H1 (cell line): ENCODE data around the gene NLK. TPM values are rescaled to one million over a fixed set of nuclear protein-coding genes. Genes with fewer than 3 reads are reported as not detected.

Experiments used
- CTCF ChIA-PET: fragments of 300-600 bp; sonication (Branson Sonifier 250); formaldehyde crosslinking; loops from one replicate; lab custom pipeline; 2021; ENCODE audit not compliant: partially characterized antibody; lab: Charles Lee
- POLR2A ChIA-PET: fragments of 300-600 bp; sonication (Branson Sonifier 250); formaldehyde crosslinking; loops from one replicate; lab custom pipeline; 2021; ENCODE audit warnings: inconsistent platforms; ENCODE audit not compliant: partially characterized antibody; lab: Charles Lee
- DNase-seq, 2 experiments: peaks; one replicate each; pipeline versions ENCODE4 v3.0.0 to v3.0.0-alpha.2; 2010 to 2022; ENCODE audit warnings: low spot score in 2 of 2, low read depth in 1 of 2, mixed read lengths in 1 of 2
- FAIRE-seq: peaks from 2 replicates; lab custom pipeline; 2011; peaks lifted over from hg19 to GRCh38; lab: Jason Lieb, UNC
- H2AFZ ChIP-seq: 2 replicates; pipeline ENCODE4 v1.8.1; 2012; ENCODE audit warnings: low read length, inconsistent platforms
- H2AK5ac ChIP-seq: 2 replicates; pipeline ENCODE4 v1.6.1; 2013; ENCODE audit warnings: low read depth, low read length
- H2BK120ac ChIP-seq: replicated peaks from 2 replicates; pipeline ENCODE3; 2013; ENCODE audit warnings: low read depth, low read length, inconsistent platforms
- H2BK12ac ChIP-seq: 2 replicates; pipeline ENCODE4 v1.6.1; 2013; ENCODE audit warnings: low read depth, low read length
- H2BK15ac ChIP-seq: 2 replicates; pipeline ENCODE4 v1.6.1; 2013; ENCODE audit warnings: low read length
- H2BK20ac ChIP-seq: 2 replicates; pipeline ENCODE4 v1.6.1; 2013; ENCODE audit warnings: low read length
- H2BK5ac ChIP-seq: 2 replicates; pipeline ENCODE4 v1.6.1; 2013; ENCODE audit warnings: low read depth, low read length
- H3K14ac ChIP-seq: 2 replicates; pipeline ENCODE4 v1.6.1; 2013; ENCODE audit warnings: inconsistent platforms; ENCODE audit not compliant: insufficient read length
- H3K18ac ChIP-seq: 2 replicates; pipeline ENCODE4 v1.6.1; 2013; ENCODE audit warnings: low read length; ENCODE audit errors: extremely low read depth
- H3K23ac ChIP-seq: 2 replicates; pipeline ENCODE4 v1.6.1; 2013; ENCODE audit warnings: inconsistent platforms; ENCODE audit not compliant: insufficient read length
- H3K23me2 ChIP-seq: 2 replicates; pipeline ENCODE4 v1.6.1; 2013; ENCODE audit warnings: low read depth, low read length
- H3K27ac ChIP-seq: 2 replicates; pipeline ENCODE4 v1.6.1; 2011; ENCODE audit warnings: low read depth, low read length, inconsistent platforms
- H3K27me3 ChIP-seq, 4 experiments: replicated peaks in 1 of 4; 1 replicate in 1 of 4; 2 replicates in 3 of 4; pipeline versions ENCODE4 v1.6.1 to v1.8.1; 2011 to 2013; ENCODE audit warnings: low read length in 3 of 4, mild to moderate bottlenecking in 3 of 4, inconsistent platforms in 2 of 4, mixed read lengths in 2 of 4, moderate library complexity in 1 of 4; ENCODE audit not compliant: control insufficient read depth in 3 of 4, insufficient read depth in 3 of 4; ENCODE audit errors: extremely low read depth in 1 of 4
- H3K36me3 ChIP-seq, 4 experiments: 2 replicates each; pipeline versions ENCODE4 v1.6.1 to v1.8.1; 2011 to 2013; ENCODE audit warnings: mild to moderate bottlenecking in 4 of 4, low read length in 3 of 4, moderate library complexity in 2 of 4, control low read depth in 1 of 4, inconsistent platforms in 1 of 4; ENCODE audit not compliant: insufficient read depth in 4 of 4, control insufficient read depth in 2 of 4
- H3K4ac ChIP-seq: replicated peaks from 2 replicates; pipeline ENCODE3; 2013; ENCODE audit warnings: low read length, low read depth, mixed read lengths, inconsistent platforms; ENCODE audit not compliant: insufficient read length
- H3K4me1 ChIP-seq, 4 experiments: replicated peaks in 1 of 4; 1 replicate in 1 of 4; 2 replicates in 3 of 4; pipeline versions ENCODE4 v1.6.1 to v1.8.1; 2011 to 2013; ENCODE audit warnings: low read length in 3 of 4, inconsistent platforms in 2 of 4, mixed read lengths in 1 of 4; ENCODE audit not compliant: insufficient read depth in 4 of 4, control insufficient read depth in 3 of 4
- H3K4me2 ChIP-seq, 2 experiments: 2 replicates each; pipeline versions ENCODE4 v1.6.1 to v1.8.1; 2011 to 2013; ENCODE audit warnings: low read depth in 2 of 2, low read length in 2 of 2, control low read depth in 1 of 2, inconsistent platforms in 1 of 2, mild to moderate bottlenecking in 1 of 2; ENCODE audit not compliant: insufficient read depth in 1 of 2
- H3K4me3 ChIP-seq, 4 experiments: fragments of 200-600, 300-600 bp in 1 of 4; sonication (generic), shearing (Covaris generic), sonication (Bioruptor Twin) in 1 of 4; 2 replicates each; pipeline versions ENCODE4 v1.5.1 to v1.8.1; 2011 to 2016; ENCODE audit warnings: low read length in 4 of 4, low read depth in 3 of 4, control low read depth in 2 of 4, inconsistent platforms in 2 of 4, mild to moderate bottlenecking in 2 of 4, mixed read lengths in 1 of 4, moderate library complexity in 1 of 4; ENCODE audit not compliant: insufficient read depth in 2 of 4; ENCODE audit errors: extremely low read depth in 1 of 4
- H3K56ac ChIP-seq: replicated peaks from 2 replicates; pipeline ENCODE3; 2013; ENCODE audit warnings: low read depth, mild to moderate bottlenecking, mixed read lengths, low read length, inconsistent platforms; ENCODE audit not compliant: insufficient read length
- H3K79me1 ChIP-seq: 2 replicates; pipeline ENCODE4 v1.6.1; 2013; ENCODE audit warnings: low read depth, low read length, control low read depth
- H3K79me2 ChIP-seq, 2 experiments: 2 replicates each; pipeline versions ENCODE4 v1.6.1 to v1.8.1; 2012 to 2013; ENCODE audit warnings: low read length in 2 of 2, mild to moderate bottlenecking in 2 of 2, inconsistent platforms in 1 of 2; ENCODE audit not compliant: insufficient read depth in 2 of 2, control insufficient read depth in 1 of 2
- H3K9ac ChIP-seq, 4 experiments: replicated peaks in 1 of 4; 1 replicate in 1 of 4; 2 replicates in 3 of 4; pipeline versions ENCODE4 v1.6.1 to v1.8.1; 2011 to 2013; ENCODE audit warnings: low read depth in 3 of 4, low read length in 3 of 4, control low read depth in 2 of 4, mild to moderate bottlenecking in 2 of 4, moderate library complexity in 2 of 4, inconsistent platforms in 1 of 4; ENCODE audit errors: extremely low read depth in 1 of 4
- H3K9me3 ChIP-seq, 2 experiments: 2 replicates each; pipeline versions ENCODE4 v1.6.1 to v1.8.1; 2012 to 2013; ENCODE audit warnings: mild to moderate bottlenecking in 2 of 2, moderate library complexity in 2 of 2, control low read depth in 1 of 2, inconsistent platforms in 1 of 2, low read depth in 1 of 2, low read length in 1 of 2, mixed read lengths in 1 of 2; ENCODE audit not compliant: insufficient read depth in 2 of 2
- H4K20me1 ChIP-seq, 2 experiments: replicated peaks in 1 of 2; 2 replicates each; pipeline versions ENCODE3 to v1.8.1; 2011 to 2013; ENCODE audit warnings: inconsistent platforms in 2 of 2, low read length in 2 of 2, mild to moderate bottlenecking in 1 of 2; ENCODE audit not compliant: insufficient read depth in 2 of 2, control insufficient read depth in 1 of 2
- H4K5ac ChIP-seq: 2 replicates; pipeline ENCODE4 v1.6.1; 2013; ENCODE audit warnings: low read length, low read depth, mixed read lengths, inconsistent platforms; ENCODE audit not compliant: insufficient read length
- H4K8ac ChIP-seq: 2 replicates; pipeline ENCODE4 v1.8.0; 2013; ENCODE audit warnings: mild to moderate bottlenecking, moderate library complexity, low read length, inconsistent platforms; ENCODE audit not compliant: insufficient read depth; ENCODE audit errors: extremely low read depth
- H4K91ac ChIP-seq: replicated peaks from 2 replicates; pipeline ENCODE3; 2013; ENCODE audit warnings: low read length, mixed read lengths, inconsistent platforms; ENCODE audit not compliant: insufficient read length
- GABPA ChIP-seq: IDR thresholded peaks from 2 replicates; pipeline ENCODE4 v1.6.1; 2011; ENCODE audit warnings: mild to moderate bottlenecking, low read length, moderate library complexity, borderline replicate concordance; ENCODE audit not compliant: insufficient read depth
- WGBS, 2 experiments: shearing (Covaris generic) in 1 of 2; methylation state at CpG; one replicate each; pipeline versions ENCODE4 v1.1.6 to v1.1.7; 2013 to 2015; ENCODE audit warnings: low lambda C conversion rate in 2 of 2, mixed read lengths in 2 of 2, inconsistent platforms in 1 of 2, low coverage in 1 of 2, missing lambda C conversion rate in 1 of 2; ENCODE audit not compliant: insufficient replicate concordance in 2 of 2, insufficient coverage in 1 of 2, insufficient read length in 1 of 2; ENCODE audit errors: extremely low coverage in 1 of 2, missing lambda C conversion rate in 1 of 2; 5-methylcytosine and 5-hydroxymethylcytosine counted together
- polyA plus RNA-seq, 7 experiments: library from polyadenylated mRNA; depleted of rRNA in 3 of 7; stranded (reverse) in 5 of 7; unstranded in 2 of 7; fragments of >200 nt in 5 of 7; fragments of 200-250 nt in 2 of 7; gene quantifications; 1 replicate in 5 of 7; 2 replicates in 1 of 7; 4 replicates in 1 of 7; pipeline versions ENCODE4 v1.2.1 to v1.2.3, GENCODE V29; 2011 to 2013; ENCODE audit warnings: missing spikeins in 2 of 7, mixed read lengths in 2 of 7
- total RNA-seq: library from RNA; stranded (reverse); fragmentation: NEBNext Ultra II Directional; extraction: Animal tissue kit (Norgen Biotek cat#: 25700); gene quantifications from 2 replicates; pipeline ENCODE4 v1.2.1, GENCODE V29; 2021

The NLK gene
- total and polyA plus RNA-seq, 2 of the 8 experiments (the other 6 are each of a cell fraction or from before 2014, with no cell fraction given), result 30.8 to 49.9 TPM

GRCh38 chr17:28074010-28074409 is 31.5 kb downstream of the NLK start:
- CTCF ChIA-PET, result interaction anchor here (0.8 to 1.2 kb wide), 3 partner anchors 9 to 17 kb away, joined by 3 read pairs; no protein-coding TSS in a partner anchor
- Histone ChIP-seq H4K20me1 (peaks cover 6 to 11% of the 10 kb centered on the region in 2 experiments), H3K9me3 (no peaks in the 10 kb centered on the region), H3K4me1 (0 out of 7 replicates have a peak, but pooled peaks cover 0 to 2% (median 0%) of the 10 kb centered on the region in 4 experiments), H3K56ac (no peak overlapping the region), H2BK20ac (no peak overlapping the region), H3K36me3 (no peaks in the 10 kb centered on the region), H3K79me1 (peaks cover 4% of the 10 kb centered on the region; the same call in 1 of the 2 replicates), H4K8ac (no peak overlapping the region), H3K23ac (no peak overlapping the region), H3K9ac (no peak overlapping the region)
- no peak for TF ChIP-seq GABPA
- TF ChIP-seq, all 59 proteins: peak for 0
- DNase-seq (no peak), FAIRE-seq (no peak)
- Histone ChIP-seq H3K23me2 (no peaks in the 10 kb centered on the region), H3K18ac (no peak overlapping the region), H4K5ac (no peak overlapping the region), H3K27me3 (no peaks in the 10 kb centered on the region), H2BK15ac (no peak overlapping the region), H3K4me2 (no peak overlapping the region), H3K27ac (no peak overlapping the region), H2BK120ac (no peak overlapping the region), H4K91ac (no peak overlapping the region), H3K4ac (no peak overlapping the region), H3K14ac (no peak overlapping the region), H2AK5ac (no peak overlapping the region), H3K4me3 (no peak overlapping the region), H2BK5ac (no peak overlapping the region), H2BK12ac (no peak overlapping the region), H2AFZ (no peak overlapping the region), H3K79me2 (peaks cover 0 to 97% of the 10 kb centered on the region in 2 experiments; a peak in 2 of 4 replicates)
- WGBS, 2 experiments, result 91% methylated on average over 3 of the region's 3 CpGs; no CpG with 5 or more reads in 1 of the 2 experiments
- POLR2A ChIA-PET, result interaction anchor here (1.2 to 1.3 kb wide), 2 partner anchors 21 to 98 kb away, joined by 3 to 4 read pairs; no protein-coding TSS in a partner anchor
